IMR-90 (cell line): ENCODE measurements around the gene ACOX2. TPM values are rescaled to one million over a fixed set of nuclear protein-coding genes. Genes with fewer than 3 reads are reported as not detected.

Source experiments
- ATAC-seq: fragments of 200-7000 bp; cut with Tn5 transposase; 2 replicates; pipeline ENCODE4 v1.9.1; 2020; ENCODE audit warnings: low read depth, mild to moderate bottlenecking, moderate library complexity
- BruUV-seq: library from RNA; stranded (reverse); fragments of 400-500 nt; replicated peaks from 2 replicates; lab custom pipeline; 2021; lab: Mats Ljungman, UMichigan
- CTCF ChIA-PET: fragments of 300-600 bp; formaldehyde crosslinking; extraction: SDS; loops from one replicate; lab custom pipeline; 2021; ENCODE audit warnings: antibody characterized with exemption; lab: Yijun Ruan, JAX
- POLR2A ChIA-PET: fragments of 300-600 bp; sonication (Branson Sonifier 250); formaldehyde crosslinking; loops from one replicate; lab custom pipeline; 2022; ENCODE audit warnings: antibody characterized with exemption; ENCODE audit not compliant: unreplicated experiment; lab: Charles Lee
- DNase-seq: peaks from one replicate; pipeline ENCODE4 v3.0.0; 2013
- H2AFZ ChIP-seq: replicated peaks from 2 replicates; pipeline ENCODE3; 2013; ENCODE audit warnings: low read length, mild to moderate bottlenecking; ENCODE audit not compliant: poor library complexity
- H2AK5ac ChIP-seq: 2 replicates; pipeline ENCODE4 v1.6.1; 2013; ENCODE audit warnings: low read depth, low read length, inconsistent platforms
- H2AK9ac ChIP-seq: replicated peaks from 2 replicates; pipeline ENCODE3; 2013; ENCODE audit warnings: mild to moderate bottlenecking, low read depth, low read length, moderate library complexity; ENCODE audit not compliant: poor library complexity
- H2BK120ac ChIP-seq: 2 replicates; pipeline ENCODE4 v1.6.1; 2013; ENCODE audit warnings: low read depth, low read length, inconsistent platforms
- H2BK15ac ChIP-seq: 3 replicates; pipeline ENCODE4 v1.6.1; 2013; ENCODE audit warnings: low read depth, low read length, inconsistent platforms
- H2BK20ac ChIP-seq: 2 replicates; pipeline ENCODE4 v1.6.1; 2013; ENCODE audit warnings: low read depth, mild to moderate bottlenecking, inconsistent platforms, low read length, moderate library complexity
- H2BK5ac ChIP-seq: 2 replicates; pipeline ENCODE4 v1.6.1; 2013; ENCODE audit warnings: mild to moderate bottlenecking, low read depth, low read length, inconsistent platforms; ENCODE audit not compliant: poor library complexity, severe bottlenecking
- H3K14ac ChIP-seq: replicated peaks from 2 replicates; pipeline ENCODE4 v1.6.1; 2013; ENCODE audit warnings: low read depth, low read length, inconsistent platforms
- H3K18ac ChIP-seq: 2 replicates; pipeline ENCODE4 v1.6.1; 2013; ENCODE audit warnings: low read depth, low read length, control low read depth
- H3K23ac ChIP-seq: 2 replicates; pipeline ENCODE4 v1.6.1; 2013; ENCODE audit warnings: low read depth, low read length, inconsistent platforms
- H3K27ac ChIP-seq: 2 replicates; pipeline ENCODE4 v1.5.1; 2013; ENCODE audit warnings: mild to moderate bottlenecking, control low read depth, low read length; ENCODE audit not compliant: insufficient read depth
- H3K27me3 ChIP-seq: 2 replicates; pipeline ENCODE4 v1.6.1; 2013; ENCODE audit warnings: low read length; ENCODE audit not compliant: control insufficient read depth, insufficient read depth
- H3K36me3 ChIP-seq: 2 replicates; pipeline ENCODE4 v1.6.1; 2013; ENCODE audit warnings: low read length, mixed read lengths; ENCODE audit not compliant: control insufficient read depth, insufficient read depth
- H3K4ac ChIP-seq: 2 replicates; pipeline ENCODE4 v1.6.1; 2013; ENCODE audit warnings: low read depth, low read length, inconsistent platforms
- H3K4me1 ChIP-seq: 2 replicates; pipeline ENCODE4 v1.6.1; 2013; ENCODE audit warnings: low read length, mixed read lengths; ENCODE audit not compliant: control insufficient read depth, insufficient read depth
- H3K4me2 ChIP-seq: 2 replicates; pipeline ENCODE4 v1.6.1; 2013; ENCODE audit warnings: low read depth, mild to moderate bottlenecking, control low read depth, low read length, moderate library complexity
- H3K4me3 ChIP-seq: 2 replicates; pipeline ENCODE4 v1.5.1; 2013; ENCODE audit warnings: low read depth, mild to moderate bottlenecking, control low read depth, low read length, moderate library complexity; ENCODE audit not compliant: insufficient read depth
- H3K56ac ChIP-seq: 2 replicates; pipeline ENCODE4 v1.6.1; 2013; ENCODE audit warnings: low read length, inconsistent platforms; ENCODE audit not compliant: insufficient read depth; ENCODE audit errors: extremely low read depth
- H3K79me1 ChIP-seq, 2 experiments: 2 replicates each; pipeline ENCODE4 v1.6.1; 2013; ENCODE audit warnings: low read length in 2 of 2, inconsistent platforms in 1 of 2, low read depth in 1 of 2
- H3K9ac ChIP-seq: 2 replicates; pipeline ENCODE4 v1.6.1; 2013; ENCODE audit warnings: low read depth, low read length, control low read depth
- H3K9me1 ChIP-seq: 2 replicates; pipeline ENCODE4 v1.6.1; 2013; ENCODE audit warnings: low read length, inconsistent platforms; ENCODE audit not compliant: insufficient read depth
- H3K9me3 ChIP-seq: 2 replicates; pipeline ENCODE4 v1.6.1; 2013; ENCODE audit warnings: low read length; ENCODE audit not compliant: control insufficient read depth, insufficient read depth
- H4K20me1 ChIP-seq: 2 replicates; pipeline ENCODE4 v1.6.1; 2013; ENCODE audit warnings: low read length, inconsistent platforms; ENCODE audit not compliant: insufficient read depth
- H4K5ac ChIP-seq: 2 replicates; pipeline ENCODE4 v1.6.1; 2013; ENCODE audit warnings: mild to moderate bottlenecking, low read depth, low read length, control low read depth
- H4K8ac ChIP-seq, 2 experiments: 2 replicates each; pipeline ENCODE4 v1.6.1; 2013; ENCODE audit warnings: low read depth in 2 of 2, low read length in 2 of 2, control low read depth in 1 of 2, inconsistent platforms in 1 of 2
- H4K91ac ChIP-seq: 2 replicates; pipeline ENCODE4 v1.6.1; 2013; ENCODE audit warnings: low read depth, low read length, inconsistent platforms; ENCODE audit not compliant: insufficient read depth
- BHLHE40 ChIP-seq: fragments of 150-350 bp; IDR thresholded peaks from 2 replicates; pipeline ENCODE4 v1.6.1; 2016; ENCODE audit warnings: mild to moderate bottlenecking, low read depth, low read length
- CEBPB ChIP-seq: IDR thresholded peaks from 2 replicates; pipeline ENCODE4 v1.6.1; 2012; ENCODE audit warnings: low read depth, low read length, improper control_type of control experiment
- CHD1 ChIP-seq: IDR thresholded peaks from 2 replicates; pipeline ENCODE4 v1.6.1; 2012; ENCODE audit warnings: low read depth, low read length, improper control_type of control experiment
- ELK1 ChIP-seq: fragments of 150-350 bp; IDR thresholded peaks from 2 replicates; pipeline ENCODE4 v1.6.1; 2016; ENCODE audit warnings: low read depth, mild to moderate bottlenecking, low read length, moderate library complexity, borderline replicate concordance
- FOS ChIP-seq: fragments of 150-350 bp; IDR thresholded peaks from 2 replicates; pipeline ENCODE4 v1.6.1; 2016; ENCODE audit warnings: low read depth, low read length
- MAFK ChIP-seq: IDR thresholded peaks from 2 replicates; pipeline ENCODE4 v1.6.1; 2012; ENCODE audit warnings: low read depth, low read length, improper control_type of control experiment
- MAZ ChIP-seq: IDR thresholded peaks from 2 replicates; pipeline ENCODE4 v1.6.1; 2012; ENCODE audit warnings: low read depth, mild to moderate bottlenecking, low read length, improper control_type of control experiment, moderate library complexity, borderline replicate concordance
- MXI1 ChIP-seq: IDR thresholded peaks from 2 replicates; pipeline ENCODE4 v1.6.1; 2012; ENCODE audit warnings: low read depth, mild to moderate bottlenecking, low read length, moderate library complexity, borderline replicate concordance
- NFE2L2 ChIP-seq: fragments of 150-350 bp; IDR thresholded peaks from 2 replicates; pipeline ENCODE4 v1.6.1; 2016; ENCODE audit warnings: low read depth, mild to moderate bottlenecking, low read length
- POLR2A ChIP-seq: IDR thresholded peaks from 2 replicates; pipeline ENCODE4 v1.6.1; 2012; ENCODE audit warnings: mild to moderate bottlenecking, low read depth, low read length
- RAD21 ChIP-seq: IDR thresholded peaks from 2 replicates; pipeline ENCODE4 v1.6.1; 2012; ENCODE audit warnings: low read length, improper control_type of control experiment
- RCOR1 ChIP-seq: IDR thresholded peaks from 2 replicates; pipeline ENCODE4 v1.6.1; 2012; ENCODE audit warnings: mild to moderate bottlenecking, low read length, improper control_type of control experiment; ENCODE audit not compliant: insufficient replicate concordance
- RFX5 ChIP-seq: IDR thresholded peaks from 2 replicates; pipeline ENCODE4 v1.8.0; 2012; ENCODE audit warnings: low read depth, mild to moderate bottlenecking, low read length, moderate library complexity
- SMC3 ChIP-seq: fragments of 150-350 bp; IDR thresholded peaks from 2 replicates; pipeline ENCODE4 v1.6.1; 2016; ENCODE audit warnings: low read depth, mild to moderate bottlenecking, antibody characterized with exemption, low read length, moderate library complexity
- WGBS, 2 experiments: methylation state at CpG; one replicate each; pipeline versions ENCODE4 v1.1.5 to v1.1.7; 2013; ENCODE audit warnings: missing lambda C conversion rate in 2 of 2; ENCODE audit not compliant: insufficient read length in 1 of 2; ENCODE audit errors: extremely low coverage in 2 of 2; 5-methylcytosine and 5-hydroxymethylcytosine counted together
- dilution Hi-C: fragments of 300-500 bp; cut with HindIII; formaldehyde crosslinking; loops from one replicate; pipeline ENCODE4 v1.14.3; 2018; ENCODE audit warnings: low sequenced_read_pairs; ENCODE audit not compliant: unreplicated experiment
- in situ Hi-C: fragments of 300-500 bp; cut with MboI; formaldehyde crosslinking; loops from 3 replicates; pipeline ENCODE4 v1.14.3; 2019; ENCODE audit warnings: low sequenced_read_pairs, inconsistent platforms, mixed read lengths
- intact Hi-C: fragments of 100-400 bp; cut with micrococcal nuclease; formaldehyde crosslinking; loops from 2 replicates; pipeline ENCODE4 v1.10.0; 2022
- polyA plus RNA-seq, 3 experiments: library from polyadenylated mRNA; depleted of rRNA; stranded (reverse); fragments of >200 nt; gene quantifications; 2 replicates each; pipeline ENCODE4 v1.2.3, GENCODE V29; 2012; ENCODE audit warnings: low replicate concordance in 1 of 3
- total RNA-seq: library from RNA; depleted of rRNA; stranded (reverse); fragments of >200 nt; gene quantifications from 2 replicates; pipeline ENCODE4 v1.2.3, GENCODE V29; 2012
- TF ChIP-seq, protein P1 (sequence below): conservative IDR thresholded peaks from 2 replicates; pipeline ENCODE4 v1.5.1; 2012; ENCODE audit warnings: mild to moderate bottlenecking, low read depth, low read length, improper control_type of control experiment
- TF ChIP-seq, protein P2 (sequence below): fragments of 150-350 bp; IDR thresholded peaks from 2 replicates; pipeline ENCODE4 v1.6.1; 2017; ENCODE audit warnings: mild to moderate bottlenecking, antibody characterized with exemption, low read length, low read depth

The ACOX2 gene
- total and polyA plus RNA-seq, 2 of the 4 experiments (the other 2 are of a cell fraction) = 15.6 to 32.9 TPM

- Histone ChIP-seq H3K4me3 (no peak overlapping the region), H2BK120ac (no peak overlapping the region), H3K79me1 (peaks cover 3 to 9% of the 10 kb centered on the region in 2 experiments; a peak in 2 of 4 replicates), H3K36me3 (peaks cover 9% of the 10 kb centered on the region), H2BK15ac (no peak overlapping the region), H2BK20ac (no peak overlapping the region), H2AK9ac (no peak overlapping the region), H2BK5ac (no peak overlapping the region), H2AK5ac (no peak overlapping the region), H2AFZ (no peak overlapping the region), H4K5ac (no peak overlapping the region), H3K27ac (no peak overlapping the region), H3K27me3 (no peaks in the 10 kb centered on the region), H3K23ac (no peak overlapping the region), H3K9me3 (no peaks in the 10 kb centered on the region), H4K91ac (no peak overlapping the region), H3K18ac (no peak overlapping the region), H3K9me1 (no peaks in the 10 kb centered on the region), H3K9ac (no peak overlapping the region), H3K56ac (no peak overlapping the region), H3K4ac (no peak overlapping the region), H4K20me1 (no peaks in the 10 kb centered on the region), H3K4me1 (no peaks in the 10 kb centered on the region), H3K14ac (no peak overlapping the region), H3K4me2 (no peak overlapping the region), H4K8ac (no peak overlapping the region)
- intact Hi-C loops (no loop called here), dilution Hi-C loops (no loop called here), in situ Hi-C loops (no loop called here)
- ChIA-PET CTCF (interaction anchor here (1.1 kb wide), 1 partner anchor 9 kb away, joined by 4 read pairs; no protein-coding TSS in a partner anchor), POLR2A (no interaction called here)
- no peak for TF ChIP-seq ELK1
- no peak for TF ChIP-seq RCOR1
- no peak for TF ChIP-seq CEBPB
- TF ChIP-seq, protein P1, sequence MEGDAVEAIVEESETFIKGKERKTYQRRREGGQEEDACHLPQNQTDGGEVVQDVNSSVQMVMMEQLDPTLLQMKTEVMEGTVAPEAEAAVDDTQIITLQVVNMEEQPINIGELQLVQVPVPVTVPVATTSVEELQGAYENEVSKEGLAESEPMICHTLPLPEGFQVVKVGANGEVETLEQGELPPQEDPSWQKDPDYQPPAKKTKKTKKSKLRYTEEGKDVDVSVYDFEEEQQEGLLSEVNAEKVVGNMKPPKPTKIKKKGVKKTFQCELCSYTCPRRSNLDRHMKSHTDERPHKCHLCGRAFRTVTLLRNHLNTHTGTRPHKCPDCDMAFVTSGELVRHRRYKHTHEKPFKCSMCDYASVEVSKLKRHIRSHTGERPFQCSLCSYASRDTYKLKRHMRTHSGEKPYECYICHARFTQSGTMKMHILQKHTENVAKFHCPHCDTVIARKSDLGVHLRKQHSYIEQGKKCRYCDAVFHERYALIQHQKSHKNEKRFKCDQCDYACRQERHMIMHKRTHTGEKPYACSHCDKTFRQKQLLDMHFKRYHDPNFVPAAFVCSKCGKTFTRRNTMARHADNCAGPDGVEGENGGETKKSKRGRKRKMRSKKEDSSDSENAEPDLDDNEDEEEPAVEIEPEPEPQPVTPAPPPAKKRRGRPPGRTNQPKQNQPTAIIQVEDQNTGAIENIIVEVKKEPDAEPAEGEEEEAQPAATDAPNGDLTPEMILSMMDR = no peak
- no peak for TF ChIP-seq RAD21
- TF ChIP-seq POLR2A = no peak
- no peak for TF ChIP-seq SMC3
- TF ChIP-seq, protein P2, sequence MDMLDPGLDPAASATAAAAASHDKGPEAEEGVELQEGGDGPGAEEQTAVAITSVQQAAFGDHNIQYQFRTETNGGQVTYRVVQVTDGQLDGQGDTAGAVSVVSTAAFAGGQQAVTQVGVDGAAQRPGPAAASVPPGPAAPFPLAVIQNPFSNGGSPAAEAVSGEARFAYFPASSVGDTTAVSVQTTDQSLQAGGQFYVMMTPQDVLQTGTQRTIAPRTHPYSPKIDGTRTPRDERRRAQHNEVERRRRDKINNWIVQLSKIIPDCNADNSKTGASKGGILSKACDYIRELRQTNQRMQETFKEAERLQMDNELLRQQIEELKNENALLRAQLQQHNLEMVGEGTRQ = no peak
- TF ChIP-seq BHLHE40 = no peak
- no peak for TF ChIP-seq MXI1
- TF ChIP-seq RFX5 = no peak
- no peak for TF ChIP-seq NFE2L2
- no peak for TF ChIP-seq MAFK
- TF ChIP-seq FOS = no peak
- no peak for TF ChIP-seq MAZ
- TF ChIP-seq CHD1 = no peak
- DNase-seq = no peak
- WGBS, 2 experiments = 80% methylated on average over 1 of the region's 2 CpGs; no CpG with 5 or more reads in 1 of the 2 experiments
- ATAC-seq = no peak
- no TSS peak for BruUV-seq
Observed at GRCh38 chr3:58507356-58508078, 29.5 kb downstream of the ACOX2 start.
